ENCODE data around the gene SBNO1. TPM values are rescaled to one million over a fixed set of nuclear protein-coding genes. Genes with fewer than 3 reads are reported as not detected.

Gene SBNO1
- total RNA-seq, 2 experiments from 2014 or later, result 21.3 to 21.9 TPM

- Histone ChIP-seq H3K4me1 (ENCODE audit: insufficient read depth, low read length) (no peaks in the 10 kb centered on the region), H3K9me3 (ENCODE audit: control insufficient read depth in 1 of 2, insufficient read depth in 1 of 2, low read length in 2 of 2) (no peaks in the 10 kb centered on the region), H3K4me3 (ENCODE audit: low read length) (no peak overlapping the region), H3K27ac (ENCODE audit: low read depth in 1 of 2, low read length in 2 of 2) (no peak overlapping the region), H3K27me3 (ENCODE audit: control insufficient read depth in 1 of 2, insufficient read depth in 2 of 2, low read length in 2 of 2) (no peaks in the 10 kb centered on the region), H3K36me3 (ENCODE audit: insufficient read depth, low read length) (no peaks in the 10 kb centered on the region)
- no peaks in the 10 kb centered on the region for H3K9me3 Mint-ChIP-seq
- ATAC-seq (ENCODE audit: poor library complexity), result no peak
- H3K4me3 Mint-ChIP-seq, result no peak overlapping the region
- intact Hi-C loops (cut with DNase I, micrococcal nuclease), result no loop called here
- H3K36me3 Mint-ChIP-seq (ENCODE audit: low read depth), result no peaks in the 10 kb centered on the region
- no peak overlapping the region for H3K27ac Mint-ChIP-seq
- no peaks in the 10 kb centered on the region for H3K27me3 Mint-ChIP-seq
- H3K4me1 Mint-ChIP-seq (ENCODE audit: low read depth), result no peaks in the 10 kb centered on the region
- CTCF ChIA-PET, result no interaction called here
- TF ChIP-seq, protein P1, sequence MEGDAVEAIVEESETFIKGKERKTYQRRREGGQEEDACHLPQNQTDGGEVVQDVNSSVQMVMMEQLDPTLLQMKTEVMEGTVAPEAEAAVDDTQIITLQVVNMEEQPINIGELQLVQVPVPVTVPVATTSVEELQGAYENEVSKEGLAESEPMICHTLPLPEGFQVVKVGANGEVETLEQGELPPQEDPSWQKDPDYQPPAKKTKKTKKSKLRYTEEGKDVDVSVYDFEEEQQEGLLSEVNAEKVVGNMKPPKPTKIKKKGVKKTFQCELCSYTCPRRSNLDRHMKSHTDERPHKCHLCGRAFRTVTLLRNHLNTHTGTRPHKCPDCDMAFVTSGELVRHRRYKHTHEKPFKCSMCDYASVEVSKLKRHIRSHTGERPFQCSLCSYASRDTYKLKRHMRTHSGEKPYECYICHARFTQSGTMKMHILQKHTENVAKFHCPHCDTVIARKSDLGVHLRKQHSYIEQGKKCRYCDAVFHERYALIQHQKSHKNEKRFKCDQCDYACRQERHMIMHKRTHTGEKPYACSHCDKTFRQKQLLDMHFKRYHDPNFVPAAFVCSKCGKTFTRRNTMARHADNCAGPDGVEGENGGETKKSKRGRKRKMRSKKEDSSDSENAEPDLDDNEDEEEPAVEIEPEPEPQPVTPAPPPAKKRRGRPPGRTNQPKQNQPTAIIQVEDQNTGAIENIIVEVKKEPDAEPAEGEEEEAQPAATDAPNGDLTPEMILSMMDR (IDR thresholded peaks at IDR 0.05), result no peak
- DNase-seq, result no peak
- POLR2A ChIA-PET, result interaction anchor here (0.9 kb wide), 1 partner anchor 282 kb away, joined by 3 read pairs; no protein-coding TSS in a partner anchor
Observed at GRCh38 chr12:123280971-123281370, 83.7 kb downstream of the SBNO1 start.

GRCh38 chr12:123278101-123278627, 86.5 kb downstream of the SBNO1 start:
- DNase-seq (peak in 3 of 14 experiments; percentile 24 to 35 (median 34)), ATAC-seq (ENCODE audit: poor library complexity) (no peak)
- Mint-ChIP-seq H3K27me3 (no peaks in the 10 kb centered on the region), H3K27ac (no peak overlapping the region), H3K9me3 (no peaks in the 10 kb centered on the region), H3K4me3 (no peak overlapping the region), H3K36me3 (ENCODE audit: low read depth) (no peaks in the 10 kb centered on the region), H3K4me1 (ENCODE audit: low read depth) (no peaks in the 10 kb centered on the region)
- CTCF ChIA-PET, result interaction anchor here (0.7 kb wide), 3 partner anchors 9 to 304 kb away, joined by 3 to 4 read pairs (median 3); no protein-coding TSS in a partner anchor
- H3K4me3 ChIP-seq (ENCODE audit: low read length), result no peak overlapping the region
- H3K9me3 ChIP-seq (ENCODE audit: control insufficient read depth in 1 of 2, insufficient read depth in 1 of 2, low read length in 2 of 2), result no peaks in the 10 kb centered on the region
- POLR2A ChIA-PET, result interaction anchor here (1.5 kb wide), 1 partner anchor 46 kb away, joined by 3 read pairs; the partner anchor contains the start of gene MPHOSPH9
- intact Hi-C loops (cut with DNase I, micrococcal nuclease), result loop anchor here in 1 of 2 experiments (5.0 kb wide), 1 partner anchor 49 kb away; no protein-coding TSS in a partner anchor
- H3K36me3 ChIP-seq (ENCODE audit: insufficient read depth, low read length), result no peaks in the 10 kb centered on the region
- H3K27me3 ChIP-seq (ENCODE audit: control insufficient read depth in 1 of 2, insufficient read depth in 2 of 2, low read length in 2 of 2), result no peaks in the 10 kb centered on the region
- no peaks in the 10 kb centered on the region for H3K4me1 ChIP-seq (ENCODE audit: insufficient read depth, low read length)
- TF ChIP-seq, protein P1 (IDR thresholded peaks at IDR 0.05), result no peak
- no peak overlapping the region for H3K27ac ChIP-seq (ENCODE audit: low read depth in 1 of 2, low read length in 2 of 2)

GRCh38 chr12:123273166-123273565, 91.5 kb downstream of the SBNO1 start:
- ChIA-PET POLR2A (no interaction called here), CTCF (no interaction called here)
- intact Hi-C loops (cut with DNase I, micrococcal nuclease), result no loop called here
- no peaks in the 10 kb centered on the region for H3K36me3 ChIP-seq (ENCODE audit: insufficient read depth, low read length)
- Mint-ChIP-seq H3K4me3 (peak overlapping the region; percentile 83), H3K27ac (no peak overlapping the region), H3K9me3 (no peaks in the 10 kb centered on the region), H3K36me3 (ENCODE audit: low read depth) (no peaks in the 10 kb centered on the region), H3K4me1 (ENCODE audit: low read depth) (peaks cover 27% of the 10 kb centered on the region), H3K27me3 (no peaks in the 10 kb centered on the region)
- no peaks in the 10 kb centered on the region for H3K27me3 ChIP-seq (ENCODE audit: control insufficient read depth in 1 of 2, insufficient read depth in 2 of 2, low read length in 2 of 2)
- H3K9me3 ChIP-seq (ENCODE audit: control insufficient read depth in 1 of 2, insufficient read depth in 1 of 2, low read length in 2 of 2), result no peaks in the 10 kb centered on the region
- ATAC-seq (ENCODE audit: poor library complexity) (no peak), DNase-seq (no peak)
- TF ChIP-seq, protein P1 (IDR thresholded peaks at IDR 0.05), result no peak
- H3K27ac ChIP-seq (ENCODE audit: low read depth in 1 of 2, low read length in 2 of 2), result no peak overlapping the region
- no peak overlapping the region for H3K4me3 ChIP-seq (ENCODE audit: low read length)
- H3K4me1 ChIP-seq (ENCODE audit: insufficient read depth, low read length), result peaks cover 36% of the 10 kb centered on the region
